Stimulated activated CD4-positive, alpha-beta T cell treated with anti-CD3 and anti-CD28 coated beads, Interleukin-12 subunit alpha, Interleukin-12 subunit beta, amount 100 ng/mL, for 24 hours (primary cell): ENCODE measurements around the gene CACHD1.

ENCODE experiments used
- DNase-seq, 2 experiments: peaks; one replicate each; pipeline ENCODE4 v3.0.0-alpha.2; 2020; ENCODE audit warnings: low read depth in 2 of 2

Gene CACHD1

GRCh38 chr1:64469977-64470664, at the start of gene CACHD1:
Gene CACHD1, plus strand, starts transcription at chr1:64470129. Its CDS starts 616 bp downstream, at chr1:64470745.
- peak; percentile 55 to 74 for DNase-seq

DNA sequence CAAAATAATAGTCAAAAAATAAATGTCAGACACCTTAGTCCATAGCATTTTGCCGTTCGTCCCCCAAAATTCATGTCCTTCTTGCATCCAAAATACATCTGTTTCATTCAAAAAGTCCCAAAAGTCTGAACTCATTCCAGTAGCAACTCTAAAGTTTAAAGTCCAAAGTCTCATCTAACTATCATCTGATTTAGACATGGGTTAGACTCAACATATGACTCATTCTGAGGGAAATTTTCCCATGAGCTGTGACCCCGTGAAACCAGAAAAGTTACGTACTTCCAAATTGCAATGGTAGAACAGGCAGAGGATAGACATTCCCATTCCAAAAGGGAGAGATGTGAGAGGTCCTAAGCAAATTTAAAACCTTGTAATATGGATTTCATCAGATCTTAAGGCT, 48.6 kb upstream of the CACHD1 start:
- DNase-seq: no peak

DNA sequence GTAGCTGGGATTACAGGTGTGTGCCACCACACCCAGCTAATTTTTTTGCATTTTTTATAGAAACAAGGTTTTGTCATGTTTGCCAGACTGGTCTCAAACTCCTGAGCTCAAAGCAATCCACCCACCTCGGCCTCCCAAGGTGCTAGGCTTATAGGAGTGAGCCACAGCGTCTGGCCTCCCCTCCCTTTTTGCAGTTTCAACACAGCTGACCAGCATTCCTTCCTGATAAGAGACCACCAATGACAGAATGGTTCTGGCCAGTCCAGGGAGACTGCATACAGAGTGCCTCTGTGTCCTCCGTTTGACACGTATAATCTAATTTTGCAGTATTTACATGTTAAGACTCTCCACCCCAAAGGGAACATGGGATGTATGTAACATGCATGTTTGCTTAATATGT, 46.4 kb upstream of the CACHD1 start:
- no peak for DNase-seq

- DNase-seq: no peak
These were observed 45.5 kb upstream of the CACHD1 start for GRCh38 chr1:64424412-64424811.

DNA sequence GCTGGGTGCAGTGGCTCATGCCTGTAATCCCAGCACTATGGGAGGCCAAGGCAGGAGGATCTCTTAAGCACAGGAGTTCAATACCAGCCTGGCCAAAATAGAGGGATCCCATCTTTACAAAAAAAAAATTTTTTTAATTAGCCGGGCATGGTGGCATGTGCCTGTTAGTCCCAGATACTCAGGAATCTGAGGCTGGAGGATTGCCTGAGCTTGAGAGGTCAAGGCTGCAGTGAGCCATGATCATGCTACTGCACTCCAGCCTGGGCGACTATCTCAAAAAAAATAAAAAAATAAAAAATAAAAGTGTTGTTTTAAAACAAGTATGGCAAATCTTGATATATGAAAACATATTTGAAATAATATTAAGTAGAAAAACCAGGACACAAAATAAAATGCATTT, 44.4 kb upstream of the CACHD1 start:
- DNase-seq: no peak

GRCh38 chr1:64426681-64427080, 43.2 kb upstream of the CACHD1 start:
- DNase-seq: no peak

- no peak for DNase-seq
These were observed 42.0 kb upstream of the CACHD1 start for GRCh38 chr1:64427879-64428278.

DNA sequence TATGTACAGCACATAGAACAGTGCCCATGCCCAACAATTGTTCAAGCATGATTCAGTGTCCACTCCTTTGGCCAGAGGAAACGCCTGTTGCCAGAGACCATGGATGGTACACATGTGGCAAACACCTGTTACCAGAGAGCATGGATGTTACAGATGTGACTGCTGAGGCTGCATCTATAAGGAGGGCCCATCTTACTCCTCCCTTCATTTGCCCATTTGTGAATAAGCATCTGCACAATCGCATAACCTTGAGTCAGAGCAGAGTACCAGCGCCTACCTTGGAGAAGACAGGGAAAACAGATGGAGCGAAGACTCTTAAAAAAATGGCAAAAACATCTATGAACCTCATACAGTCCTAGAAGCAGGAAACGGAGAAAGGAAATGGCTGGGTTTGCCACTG, 36.6 kb upstream of the CACHD1 start:
- no peak for DNase-seq

- DNase-seq: no peak
These were observed 36.2 kb upstream of the CACHD1 start for GRCh38 chr1:64433747-64434146.

GRCh38 chr1:64435000-64435399, 34.9 kb upstream of the CACHD1 start:
- DNase-seq: no peak

DNA sequence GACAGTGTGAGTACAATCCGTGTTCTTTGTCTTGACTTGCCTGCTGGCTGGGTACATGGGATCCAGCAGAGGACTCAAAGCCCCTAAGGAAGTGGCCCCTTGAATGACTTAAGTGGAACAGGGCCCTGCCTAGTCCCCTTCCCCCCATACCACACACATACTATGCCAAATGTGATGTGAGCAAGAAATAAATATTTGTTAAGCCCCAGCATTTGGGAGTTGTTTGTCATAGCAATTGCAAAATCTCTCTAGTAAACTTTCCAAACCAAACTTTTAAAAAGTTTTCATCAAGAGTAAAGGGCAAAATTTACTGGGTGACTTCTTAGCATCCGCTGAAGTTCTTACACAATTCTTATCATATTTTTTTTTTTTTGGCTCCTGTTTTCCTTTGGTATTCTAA, 32.5 kb upstream of the CACHD1 start:
- DNase-seq: no peak

- no peak for DNase-seq
These were observed 29.6 kb upstream of the CACHD1 start for GRCh38 chr1:64440183-64440826.

GRCh38 chr1:64451440-64451839, 18.5 kb upstream of the CACHD1 start:
- no peak for DNase-seq

DNA sequence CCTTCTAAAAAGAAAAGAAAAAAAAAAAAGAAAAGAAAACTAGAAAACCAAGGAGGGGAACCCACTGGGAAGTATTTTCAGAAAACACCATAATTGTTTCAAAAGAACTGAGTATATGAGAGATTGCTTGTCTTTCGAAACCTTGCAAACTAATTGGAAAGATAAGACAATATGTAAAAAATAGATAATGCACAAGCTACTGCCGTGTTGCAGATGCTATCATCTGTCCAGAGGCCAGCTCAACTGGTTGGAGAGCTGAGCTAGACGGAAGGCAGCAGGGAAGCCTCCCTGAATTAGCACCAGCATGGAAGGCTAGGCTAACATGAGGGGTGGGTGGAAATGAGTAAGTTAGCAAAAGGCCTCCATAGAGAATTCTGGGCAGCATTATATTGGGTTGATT, 16.2 kb upstream of the CACHD1 start:
- DNase-seq: no peak

DNA sequence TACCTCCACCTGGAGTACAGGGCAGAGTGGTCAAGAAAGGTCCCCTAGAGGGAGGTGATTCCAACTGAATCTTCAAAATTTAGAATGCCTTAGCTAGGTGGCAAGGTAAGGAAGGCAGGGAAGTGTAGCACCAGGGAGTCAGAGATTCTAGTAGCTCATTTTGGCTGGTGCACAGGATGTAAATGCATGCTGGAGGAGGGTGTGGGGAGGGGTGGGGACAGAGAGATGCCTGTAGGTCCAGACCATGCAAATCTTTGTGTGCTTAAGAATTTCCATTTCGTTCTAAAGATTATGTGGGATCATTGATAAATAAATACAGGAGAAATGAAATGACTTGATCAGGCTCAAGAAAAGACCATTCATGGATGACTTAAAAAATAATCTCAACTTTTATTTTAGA, 11.0 kb upstream of the CACHD1 start:
- no peak for DNase-seq

DNA sequence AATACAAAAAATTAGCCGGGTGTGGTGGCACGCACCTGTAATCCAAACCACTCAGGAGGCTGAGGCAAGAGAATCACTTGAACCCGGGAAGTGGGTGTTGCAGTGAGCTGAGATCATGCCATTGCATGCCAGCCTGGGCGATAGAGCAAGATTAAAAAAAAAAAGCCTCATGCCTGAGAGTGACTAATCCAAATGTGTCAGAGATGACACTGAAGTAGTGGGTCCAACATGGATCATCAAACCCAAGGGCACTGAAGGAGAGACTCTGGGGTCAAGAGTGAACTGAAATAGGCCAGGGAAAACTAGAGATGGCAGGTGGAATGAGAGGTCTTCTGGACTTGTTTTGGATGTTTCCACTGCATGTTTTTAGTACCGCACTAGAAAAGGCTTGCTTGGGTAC, 10.2 kb upstream of the CACHD1 start:
- no peak for DNase-seq

GRCh38 chr1:64466033-64466432, 3.9 kb upstream of the CACHD1 start:
- no peak for DNase-seq

- no peak for DNase-seq
These were observed 583 bp upstream of the CACHD1 start for GRCh38 chr1:64469116-64469976.

DNA sequence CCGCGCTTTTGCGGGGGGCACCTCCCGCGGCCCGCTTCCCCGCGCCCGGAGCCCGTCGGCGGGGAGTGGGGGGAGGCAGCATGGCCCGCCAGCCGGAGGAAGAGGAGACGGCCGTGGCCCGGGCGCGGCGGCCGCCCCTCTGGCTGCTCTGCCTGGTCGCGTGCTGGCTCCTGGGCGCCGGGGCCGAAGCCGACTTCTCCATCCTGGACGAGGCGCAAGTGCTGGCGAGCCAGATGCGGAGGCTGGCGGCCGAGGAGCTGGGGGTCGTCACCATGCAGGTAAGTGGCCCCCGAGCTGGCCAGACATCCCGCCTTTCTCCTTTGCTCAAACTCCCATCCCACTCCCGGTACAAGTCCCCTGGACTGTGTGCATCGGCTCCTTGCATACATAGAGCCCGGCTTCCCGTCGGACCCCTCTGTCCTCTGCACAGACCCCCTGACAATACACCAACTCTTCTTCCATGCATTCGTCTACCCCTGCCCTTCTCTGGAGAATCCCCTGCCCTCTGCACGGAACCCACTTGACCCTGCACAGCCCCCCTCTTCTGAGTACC, 812 bp downstream of the CACHD1 start:
- no peak for DNase-seq

- peak in 1 of 2 experiments; percentile 3 for DNase-seq
These were observed 1.5 kb downstream of the CACHD1 start for GRCh38 chr1:64471218-64472039.

DNA sequence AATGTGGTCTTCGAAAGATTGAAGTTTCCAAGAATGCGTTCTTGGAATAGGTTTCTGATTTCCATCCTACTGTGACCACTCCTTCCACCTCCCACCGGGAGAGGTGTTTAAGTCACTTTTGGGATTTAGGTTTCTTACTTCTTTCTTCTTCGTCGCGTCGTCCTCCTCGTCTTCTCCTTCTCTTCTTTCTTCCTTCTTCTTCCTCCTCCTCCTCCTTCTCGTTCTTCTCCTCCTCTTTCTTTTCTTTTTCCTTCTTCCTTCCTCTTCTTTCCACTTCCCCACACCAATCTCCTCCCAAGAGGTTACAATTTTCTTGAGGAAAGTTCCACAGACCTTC, 2.1 kb downstream of the CACHD1 start:
- DNase-seq: no peak

GRCh38 chr1:64472805-64473204, 2.9 kb downstream of the CACHD1 start:
- DNase-seq: no peak
